ENCODE results near the gene DCC.

DNA sequence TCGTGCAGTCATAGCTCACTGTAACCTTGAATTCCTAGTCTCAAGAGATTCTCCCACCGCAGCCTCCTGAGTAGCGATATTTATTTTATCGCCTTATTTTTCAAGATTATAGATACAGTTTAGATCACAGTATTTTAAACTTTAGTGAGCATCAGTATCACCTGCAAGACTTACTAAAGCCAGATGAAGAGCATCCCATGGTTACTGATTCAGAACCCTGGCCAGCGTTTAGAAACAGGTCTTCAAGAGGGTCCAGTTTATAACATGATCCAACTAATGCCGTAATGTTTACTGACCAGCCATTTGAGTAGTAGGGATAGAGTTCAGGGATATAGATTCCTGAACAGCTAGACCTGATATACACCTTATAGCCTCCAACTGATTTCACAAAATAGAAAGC lies 146.1 kb downstream of the DCC start:
- TF ChIP-seq GATA3 (IDR thresholded peaks at IDR 0.05; ENCODE audit: low read depth, low read length) (no peak), GATA2 (IDR thresholded peaks at IDR 0.05; ENCODE audit: low read depth, low read length) (no peak)
